Hepatocyte (in vitro differentiated cells): ENCODE measurements around the gene CNOT6L.

Experiments
- EZH2 ChIP-seq: fragments of 200-600 bp; sonication (generic); IDR thresholded peaks from 2 replicates; pipeline ENCODE4 v1.6.1; 2016; ENCODE audit warnings: antibody characterized with exemption, mild to moderate bottlenecking, borderline replicate concordance
- EZH2phosphoT487 ChIP-seq: fragments of 200-600 bp; sonication (generic); IDR thresholded peaks from one replicate; pipeline ENCODE4 v1.6.1; 2018; ENCODE audit warnings: antibody characterized with exemption, mild to moderate bottlenecking, low read depth, moderate library complexity; ENCODE audit not compliant: unreplicated experiment, severe bottlenecking
- TF ChIP-seq, protein P1 (sequence below): fragments of 200-600 bp; sonication (generic); IDR thresholded peaks from 2 replicates; pipeline ENCODE4 v1.5.1; 2016; ENCODE audit warnings: antibody characterized with exemption, mild to moderate bottlenecking; ENCODE audit not compliant: poor library complexity

DNA sequence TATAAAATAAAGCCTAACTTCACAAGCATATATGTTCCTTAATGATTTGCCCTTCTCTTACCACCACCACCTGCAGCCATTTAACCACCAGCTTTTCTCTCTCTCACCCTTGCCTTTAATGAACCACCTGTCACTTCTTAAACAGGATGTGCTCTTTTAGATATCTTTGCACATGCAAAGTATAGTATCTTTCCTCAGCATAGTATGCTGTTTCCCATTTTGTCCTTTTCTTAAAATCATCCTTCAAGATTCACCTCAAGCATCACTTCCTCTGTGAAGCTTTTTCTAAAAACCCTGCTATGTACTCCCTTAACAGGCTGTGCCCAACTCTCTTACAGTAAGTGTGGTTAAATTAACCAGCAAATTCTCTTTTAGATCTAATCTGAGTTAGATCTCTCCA lies 8.2 kb upstream of the CNOT6L start:
- TF ChIP-seq, protein P1, sequence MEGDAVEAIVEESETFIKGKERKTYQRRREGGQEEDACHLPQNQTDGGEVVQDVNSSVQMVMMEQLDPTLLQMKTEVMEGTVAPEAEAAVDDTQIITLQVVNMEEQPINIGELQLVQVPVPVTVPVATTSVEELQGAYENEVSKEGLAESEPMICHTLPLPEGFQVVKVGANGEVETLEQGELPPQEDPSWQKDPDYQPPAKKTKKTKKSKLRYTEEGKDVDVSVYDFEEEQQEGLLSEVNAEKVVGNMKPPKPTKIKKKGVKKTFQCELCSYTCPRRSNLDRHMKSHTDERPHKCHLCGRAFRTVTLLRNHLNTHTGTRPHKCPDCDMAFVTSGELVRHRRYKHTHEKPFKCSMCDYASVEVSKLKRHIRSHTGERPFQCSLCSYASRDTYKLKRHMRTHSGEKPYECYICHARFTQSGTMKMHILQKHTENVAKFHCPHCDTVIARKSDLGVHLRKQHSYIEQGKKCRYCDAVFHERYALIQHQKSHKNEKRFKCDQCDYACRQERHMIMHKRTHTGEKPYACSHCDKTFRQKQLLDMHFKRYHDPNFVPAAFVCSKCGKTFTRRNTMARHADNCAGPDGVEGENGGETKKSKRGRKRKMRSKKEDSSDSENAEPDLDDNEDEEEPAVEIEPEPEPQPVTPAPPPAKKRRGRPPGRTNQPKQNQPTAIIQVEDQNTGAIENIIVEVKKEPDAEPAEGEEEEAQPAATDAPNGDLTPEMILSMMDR, result no peak
- no peak for TF ChIP-seq EZH2
- no peak for TF ChIP-seq EZH2phosphoT487
